Ishikawa (cell line): ENCODE measurements around the gene STK38.

ENCODE experiments used
- CEBPB ChIP-seq: IDR thresholded peaks from 2 replicates; pipeline ENCODE4 v1.6.1; 2012
- EGR1 ChIP-seq: IDR thresholded peaks from 2 replicates; pipeline ENCODE4 v1.6.1; 2012
- EP300 ChIP-seq: IDR thresholded peaks from 2 replicates; pipeline ENCODE4 v1.6.1; 2012; ENCODE audit warnings: borderline replicate concordance
- FOXM1 ChIP-seq: IDR thresholded peaks from 2 replicates; pipeline ENCODE4 v1.6.1; 2012; ENCODE audit warnings: low read depth, borderline replicate concordance
- TAF1 ChIP-seq: IDR thresholded peaks from 2 replicates; pipeline ENCODE4 v1.6.1; 2012; ENCODE audit warnings: low read depth, mild to moderate bottlenecking
- TCF12 ChIP-seq: IDR thresholded peaks from 2 replicates; pipeline ENCODE4 v1.6.1; 2012; ENCODE audit warnings: low read depth
- YY1 ChIP-seq: IDR thresholded peaks from 2 replicates; pipeline ENCODE4 v1.6.1; 2012; ENCODE audit warnings: low read depth
- TF ChIP-seq, protein P1 (sequence below): IDR thresholded peaks from 2 replicates; pipeline ENCODE4 v1.6.1; 2012

DNA sequence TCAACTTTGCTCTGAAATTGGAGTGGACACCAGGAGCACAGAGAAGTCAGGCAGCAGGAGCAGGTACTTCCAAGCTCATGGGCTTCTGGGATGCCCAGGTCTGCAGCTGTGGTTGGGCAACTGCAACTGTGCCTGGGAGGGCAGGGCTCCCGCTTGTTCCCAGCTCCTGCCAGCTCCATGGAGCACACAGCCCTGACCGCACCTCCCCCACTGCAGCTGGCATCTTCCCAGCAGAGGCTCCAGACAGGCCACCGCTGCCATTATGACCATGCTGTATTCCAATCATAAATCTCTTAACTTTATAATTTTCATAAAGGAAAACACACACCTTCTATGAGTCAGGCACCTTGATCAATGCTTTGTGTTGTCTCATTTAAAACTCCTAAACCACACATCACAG lies 36.9 kb downstream of the STK38 start:
- TF ChIP-seq TCF12 (no peak), FOXM1 (no peak), YY1 (no peak), EGR1 (no peak), TAF1 (no peak), CEBPB (no peak), EP300 (no peak)
- TF ChIP-seq, protein P1, sequence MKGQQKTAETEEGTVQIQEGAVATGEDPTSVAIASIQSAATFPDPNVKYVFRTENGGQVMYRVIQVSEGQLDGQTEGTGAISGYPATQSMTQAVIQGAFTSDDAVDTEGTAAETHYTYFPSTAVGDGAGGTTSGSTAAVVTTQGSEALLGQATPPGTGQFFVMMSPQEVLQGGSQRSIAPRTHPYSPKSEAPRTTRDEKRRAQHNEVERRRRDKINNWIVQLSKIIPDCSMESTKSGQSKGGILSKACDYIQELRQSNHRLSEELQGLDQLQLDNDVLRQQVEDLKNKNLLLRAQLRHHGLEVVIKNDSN = no peak
